Muscle of back (tissue), 11 donors: ENCODE measurements around the gene ZNRF1. TPM values are rescaled to one million over a fixed set of nuclear protein-coding genes. Genes with fewer than 3 reads are reported as not detected.
"Not testable (repeated sequence)": the region's sequence is repeated elsewhere in the genome, so short reads cannot be mapped to it uniquely, and the experiment has no call there.

Experiments
- DNase-seq, 3 donors: peaks; one replicate each; pipeline versions ENCODE4 v3.0.0 to v3.0.0-alpha.2; 2013
- polyA plus RNA-seq, 10 donors: library from polyadenylated mRNA; unstranded; fragments of 120-200 nt; gene quantifications; one replicate each; pipeline ENCODE4 v1.2.1, GENCODE V29; 2013; ENCODE audit not compliant: insufficient read length in 10 of 10

ZNRF1 gene
- polyA plus RNA-seq, 10 donors, result 34.0 to 51.6 (median 38.9) TPM

- DNase-seq, result no peak
Measured at GRCh38 chr16:75074920-75075687, 76.3 kb downstream of the ZNRF1 start.

GRCh38 chr16:75075688-75076268, 77.0 kb downstream of the ZNRF1 start:
- DNase-seq, result no peak

- DNase-seq, result no peak
Measured at GRCh38 chr16:75078886-75079285, 80.1 kb downstream of the ZNRF1 start.

GRCh38 chr16:75079346-75079926, 80.6 kb downstream of the ZNRF1 start:
- DNase-seq, result no peak

GRCh38 chr16:75080205-75081029, 81.6 kb downstream of the ZNRF1 start:
- DNase-seq, result peak in 1 of 3 donors; percentile 38

GRCh38 chr16:75081179-75081859, 82.5 kb downstream of the ZNRF1 start:
- no peak for DNase-seq

GRCh38 chr16:75083813-75084212, 85.0 kb downstream of the ZNRF1 start:
- no peak for DNase-seq

- no peak for DNase-seq
Measured at GRCh38 chr16:75085556-75085955, 86.7 kb downstream of the ZNRF1 start.

GRCh38 chr16:75086281-75086680, 87.5 kb downstream of the ZNRF1 start:
- no peak for DNase-seq

GRCh38 chr16:75086688-75087374, 88.0 kb downstream of the ZNRF1 start:
- no peak for DNase-seq

GRCh38 chr16:75087375-75087979, 88.7 kb downstream of the ZNRF1 start:
- DNase-seq, result peak in 2 of 3 donors; percentile 73 to 78

- DNase-seq, result peak in 1 of 3 donors; percentile 47
Measured at GRCh38 chr16:75088216-75088615, 89.4 kb downstream of the ZNRF1 start.

GRCh38 chr16:75088934-75089333, 90.1 kb downstream of the ZNRF1 start:
- no peak for DNase-seq

GRCh38 chr16:75089486-75090202, 90.8 kb downstream of the ZNRF1 start:
- no peak for DNase-seq

- DNase-seq, result not testable (repeated sequence)
Measured at GRCh38 chr16:75090899-75091298, 92.1 kb downstream of the ZNRF1 start.

- not testable (repeated sequence) for DNase-seq
Measured at GRCh38 chr16:75091619-75092018, 92.8 kb downstream of the ZNRF1 start.

- DNase-seq, result no peak
Measured at GRCh38 chr16:75092777-75093176, 94.0 kb downstream of the ZNRF1 start.

- no peak for DNase-seq
Measured at GRCh38 chr16:75093598-75094540, 95.0 kb downstream of the ZNRF1 start.

GRCh38 chr16:75095204-75095621, 96.4 kb downstream of the ZNRF1 start:
- DNase-seq, result no peak
